ENCODE measurements around the gene DRAM2. TPM values are rescaled to one million over a fixed set of nuclear protein-coding genes. Genes with fewer than 3 reads are reported as not detected.

The DRAM2 gene
- total and polyA plus RNA-seq, 9 of the 15 experiments (the other 6 are each of a cell fraction or from before 2014, with no cell fraction given) = 29.0 to 161 (median 53.5) TPM

- TF ChIP-seq PURB (CRISPR knock-in tag; IDR thresholded peaks at IDR 0.05; ENCODE audit: low read depth) (no peak), TGIF2 (CRISPR knock-in tag; IDR thresholded peaks at IDR 0.05) (no peak), MITF (IDR thresholded peaks at IDR 0.05) (no peak), E2F3 (CRISPR knock-in tag; IDR thresholded peaks at IDR 0.05) (no peak), NELFE (IDR thresholded peaks at IDR 0.05; ENCODE audit: insufficient read depth, insufficient read length) (no peak), ZNF124 (CRISPR knock-in tag; IDR thresholded peaks at IDR 0.05) (no peak), BRCA1 (IDR thresholded peaks at IDR 0.05) (no peak), BRCA1 (CRISPR knock-in tag; IDR thresholded peaks at IDR 0.05) (no peak), CBX5 (IDR thresholded peaks at IDR 0.05; ENCODE audit: borderline replicate concordance, low read depth) (no peak), KLF10 (CRISPR knock-in tag; IDR thresholded peaks at IDR 0.05) (no peak), ZNF695 (CRISPR knock-in tag; IDR thresholded peaks at IDR 0.05) (no peak), PKNOX1 (IDR thresholded peaks at IDR 0.05) (0 out of 2 replicates have a peak, but pooled peaks have one; percentile 22), ZNF830 (CRISPR knock-in tag; IDR thresholded peaks at IDR 0.05) (no peak), PBX2 (CRISPR knock-in tag; IDR thresholded peaks at IDR 0.05; ENCODE audit: low read depth) (no peak), PBX2 (tag; conservative IDR thresholded peaks at IDR 0.05; ENCODE audit: low read depth) (no peak), CCNT2 (IDR thresholded peaks at IDR 0.05; ENCODE audit: borderline replicate concordance, extremely low read depth, insufficient read length, low read depth, low read length) (no peak), MEIS2 (IDR thresholded peaks at IDR 0.05; ENCODE audit: partially characterized antibody) (peak; percentile 54), ZNF408 (CRISPR knock-in tag; IDR thresholded peaks at IDR 0.05; ENCODE audit: low read depth) (no peak), PYGO2 (tag; IDR thresholded peaks at IDR 0.05) (no peak), ZNF197 (CRISPR knock-in tag; IDR thresholded peaks at IDR 0.05; ENCODE audit: low read depth) (no peak), KLF1 (tag; IDR thresholded peaks at IDR 0.05) (no peak), MAZ (CRISPR knock-in tag; conservative IDR thresholded peaks at IDR 0.05 in 1 of 2, IDR thresholded peaks at IDR 0.05 in 1 of 2) (peak in 1 of 2 experiments; percentile 40; a peak in 1 of 4 replicates), HDAC3 (IDR thresholded peaks at IDR 0.05; ENCODE audit: borderline replicate concordance, partially characterized antibody) (no peak), CHD1 (IDR thresholded peaks at IDR 0.05; ENCODE audit: low read length) (no peak), HMGN3 (IDR thresholded peaks at IDR 0.05; ENCODE audit: borderline replicate concordance, extremely low read depth, insufficient read length, low read depth, low read length) (no peak)
Observed at GRCh38 chr1:111101854-111102642, 37.8 kb downstream of the DRAM2 start (continued).

Measured in K562 (cell line).